Measurements from ENCODE around the gene CD4. TPM values are rescaled to one million over a fixed set of nuclear protein-coding genes. Genes with fewer than 3 reads are reported as not detected.

Gene CD4
- total RNA-seq, 1 experiment from 2014 or later: not detected

- CTCF ChIA-PET: interaction anchor here (0.5 to 3.5 kb wide), 9 partner anchors 12 to 611 kb away, joined by 3 to 22 read pairs (median 3); partner anchors contain the start of genes CDCA3 and USP5
- H3K27ac Mint-ChIP-seq (ENCODE audit: low read depth, unreplicated experiment): no peak overlapping the region
These were observed 48.2 kb downstream of the CD4 start for GRCh38 chr12:6837370-6838060.

GRCh38 chr12:6838854-6839253, 49.5 kb downstream of the CD4 start:
- ChIA-PET CTCF (interaction anchor here (0.6 to 3.1 kb wide), 6 partner anchors 10 to 348 kb away, joined by 3 to 18 read pairs (median 5); partner anchors contain the start of genes CDCA3, MLF2 and TPI1), POLR2A (interaction anchor here (1.1 kb wide), 1 partner anchor 12 kb away, joined by 3 read pairs; the partner anchor contains the start of gene CDCA3)
- no peak overlapping the region for H3K4me3 Mint-ChIP-seq (ENCODE audit: unreplicated experiment)
- no peaks in the 10 kb centered on the region for H3K4me1 Mint-ChIP-seq (ENCODE audit: insufficient read depth, unreplicated experiment)
- no peaks in the 10 kb centered on the region for H3K36me3 Mint-ChIP-seq (ENCODE audit: insufficient read depth, unreplicated experiment)
- H3K27me3 Mint-ChIP-seq (ENCODE audit: insufficient read depth, unreplicated experiment): no peaks in the 10 kb centered on the region
- no TSS peak for BruUV-seq (replicated peaks)
- H3K9me3 Mint-ChIP-seq (ENCODE audit: unreplicated experiment): no peaks in the 10 kb centered on the region
- intact Hi-C loops (cut with micrococcal nuclease): no loop called here
- DNase-seq (ENCODE audit: unreplicated experiment): no peak
- no peak overlapping the region for H3K27ac Mint-ChIP-seq (ENCODE audit: low read depth, unreplicated experiment)
- TF ChIP-seq CTCF (IDR thresholded peaks at IDR 0.05; ENCODE audit: unreplicated experiment): no peak

More at GRCh38 chr12:6837370-6838060, 48.2 kb downstream of the CD4 start:
- no peak for DNase-seq (ENCODE audit: unreplicated experiment)
- Mint-ChIP-seq H3K4me3 (ENCODE audit: unreplicated experiment) (no peak overlapping the region), H3K9me3 (ENCODE audit: unreplicated experiment) (no peaks in the 10 kb centered on the region), H3K4me1 (ENCODE audit: insufficient read depth, unreplicated experiment) (no peaks in the 10 kb centered on the region), H3K27me3 (ENCODE audit: insufficient read depth, unreplicated experiment) (no peaks in the 10 kb centered on the region), H3K36me3 (ENCODE audit: insufficient read depth, unreplicated experiment) (no peaks in the 10 kb centered on the region)
- POLR2A ChIA-PET: no interaction called here
- TF ChIP-seq CTCF (IDR thresholded peaks at IDR 0.05; ENCODE audit: unreplicated experiment): no peak
- intact Hi-C loops (cut with micrococcal nuclease): no loop called here
- no TSS peak for BruUV-seq (replicated peaks)

GRCh38 chr12:6839482-6840201, 50.3 kb downstream of the CD4 start:
- no TSS peak for BruUV-seq (replicated peaks)
- Mint-ChIP-seq H3K27me3 (ENCODE audit: insufficient read depth, unreplicated experiment) (no peaks in the 10 kb centered on the region), H3K27ac (ENCODE audit: low read depth, unreplicated experiment) (no peak overlapping the region), H3K36me3 (ENCODE audit: insufficient read depth, unreplicated experiment) (no peaks in the 10 kb centered on the region), H3K4me1 (ENCODE audit: insufficient read depth, unreplicated experiment) (no peaks in the 10 kb centered on the region), H3K4me3 (ENCODE audit: unreplicated experiment) (no peak overlapping the region), H3K9me3 (ENCODE audit: unreplicated experiment) (no peaks in the 10 kb centered on the region)
- no peak for TF ChIP-seq CTCF (IDR thresholded peaks at IDR 0.05; ENCODE audit: unreplicated experiment)
- ChIA-PET POLR2A (interaction anchor here (1.6 kb wide), 1 partner anchor 13 kb away, joined by 6 read pairs; the partner anchor contains the start of gene USP5), CTCF (interaction anchor here (0.5 to 3.1 kb wide), 7 partner anchors 9 to 180 kb away, joined by 3 to 18 read pairs (median 5); partner anchors contain the start of genes MLF2 and TPI1)
- no peak for DNase-seq (ENCODE audit: unreplicated experiment)
- intact Hi-C loops (cut with micrococcal nuclease): no loop called here

GRCh38 chr12:6840330-6840729, 51.0 kb downstream of the CD4 start:
- ChIA-PET CTCF (interaction anchor here (0.6 to 3.1 kb wide), 8 partner anchors 8 to 826 kb away, joined by 3 to 18 read pairs (median 3); partner anchors contain the start of genes MLF2, SPSB2 and TPI1), POLR2A (interaction anchor here (1.6 kb wide), 1 partner anchor 12 kb away, joined by 6 read pairs; the partner anchor contains the start of gene USP5)
- no peak for DNase-seq (ENCODE audit: unreplicated experiment)
- H3K36me3 Mint-ChIP-seq (ENCODE audit: insufficient read depth, unreplicated experiment): no peaks in the 10 kb centered on the region
- H3K4me1 Mint-ChIP-seq (ENCODE audit: insufficient read depth, unreplicated experiment): no peaks in the 10 kb centered on the region
- intact Hi-C loops (cut with micrococcal nuclease): no loop called here
- BruUV-seq (replicated peaks): no TSS peak
- no peaks in the 10 kb centered on the region for H3K9me3 Mint-ChIP-seq (ENCODE audit: unreplicated experiment)
- H3K4me3 Mint-ChIP-seq (ENCODE audit: unreplicated experiment): no peak overlapping the region
- no peaks in the 10 kb centered on the region for H3K27me3 Mint-ChIP-seq (ENCODE audit: insufficient read depth, unreplicated experiment)
- TF ChIP-seq CTCF (IDR thresholded peaks at IDR 0.05; ENCODE audit: unreplicated experiment): no peak
- H3K27ac Mint-ChIP-seq (ENCODE audit: low read depth, unreplicated experiment): no peak overlapping the region
